Activated CD4-positive, alpha-beta T cell treated with anti-CD3 and anti-CD28 coated beads for 1 hour (primary cell): ENCODE data around the gene DCANP1.

Experiments used
- DNase-seq: peaks from one replicate; pipeline ENCODE4 v3.0.0-alpha.2; 2020

The DCANP1 gene

DNA sequence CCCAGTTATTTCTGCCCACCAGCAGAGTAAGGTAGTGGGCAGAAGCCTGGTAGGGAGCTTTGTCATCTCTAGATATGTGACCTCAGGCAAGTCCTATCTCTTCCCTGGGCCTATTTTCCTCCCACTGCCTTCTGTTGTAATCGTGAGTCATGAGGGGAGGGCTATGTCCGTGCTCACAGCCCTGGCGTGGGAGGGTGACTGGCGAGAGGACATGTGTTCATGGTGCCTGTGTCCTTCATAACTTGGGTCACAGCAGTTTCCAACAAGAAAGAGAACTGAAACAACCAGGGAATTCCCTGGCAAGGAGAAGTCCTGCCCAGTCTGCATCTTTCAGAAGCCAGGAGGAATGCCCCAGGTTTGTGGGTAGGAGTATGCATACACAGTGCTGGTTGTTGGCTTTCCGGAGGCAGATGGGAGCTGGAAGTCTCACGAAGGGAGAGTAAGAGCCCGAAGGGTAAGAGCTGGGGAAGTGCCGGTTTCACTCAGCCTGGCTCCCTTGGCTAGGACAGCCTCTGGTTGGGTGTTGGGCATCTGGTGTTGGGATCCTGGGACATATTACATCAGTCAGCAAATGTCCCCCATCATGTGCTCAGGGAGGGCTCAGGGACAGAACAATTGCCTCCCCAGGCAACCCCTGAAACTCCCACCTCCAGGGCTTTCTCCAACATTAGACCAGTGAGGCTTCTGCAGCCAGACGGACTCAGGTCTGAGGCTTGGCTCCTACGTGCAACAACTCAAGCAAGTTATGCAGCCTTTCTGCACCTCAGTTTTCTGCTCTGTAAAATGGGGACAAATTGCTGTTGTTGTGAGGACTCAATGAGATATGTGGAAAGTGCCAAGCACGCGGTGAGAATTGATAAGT is 9.3 kb upstream of the DCANP1 start:
- DNase-seq: no peak

DNA sequence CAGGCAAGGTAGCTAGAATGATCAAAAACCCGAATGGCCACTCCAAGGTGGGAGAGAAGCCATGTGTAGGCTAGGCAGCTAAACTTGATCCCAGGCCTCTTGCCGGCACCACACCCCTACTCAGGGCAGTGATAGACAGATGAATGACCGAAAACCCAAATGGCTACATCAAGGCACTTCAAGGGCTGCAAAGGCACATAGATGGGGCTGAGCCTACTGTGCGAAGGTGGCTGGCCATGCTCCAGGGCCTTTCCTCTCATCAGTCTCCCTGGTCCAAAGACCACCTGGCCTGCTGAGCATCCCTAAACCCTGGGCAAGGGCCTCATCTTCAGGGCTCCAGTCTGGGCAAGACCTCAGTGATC is 8.7 kb upstream of the DCANP1 start:
- no peak for DNase-seq

DNA sequence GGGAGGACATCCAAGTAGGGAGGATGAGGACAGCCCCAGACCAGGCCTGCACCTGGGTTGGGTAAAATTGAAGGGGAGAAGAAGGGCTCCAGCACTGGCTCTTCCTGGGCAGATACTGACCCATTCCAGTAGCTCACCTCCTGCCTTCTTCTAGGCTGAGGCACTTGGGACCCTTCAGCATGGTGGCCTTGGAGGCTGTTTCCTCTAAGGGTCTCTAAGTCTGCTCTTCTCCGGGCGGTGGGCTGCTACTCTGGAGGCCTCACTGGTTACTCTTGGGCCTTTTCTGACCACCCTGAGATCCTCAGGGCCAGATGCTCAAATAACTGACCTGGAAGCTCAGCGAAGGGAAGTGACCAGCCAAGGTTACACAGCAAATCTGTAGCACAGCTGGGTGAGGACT is 7.8 kb upstream of the DCANP1 start:
- no peak for DNase-seq

DNA sequence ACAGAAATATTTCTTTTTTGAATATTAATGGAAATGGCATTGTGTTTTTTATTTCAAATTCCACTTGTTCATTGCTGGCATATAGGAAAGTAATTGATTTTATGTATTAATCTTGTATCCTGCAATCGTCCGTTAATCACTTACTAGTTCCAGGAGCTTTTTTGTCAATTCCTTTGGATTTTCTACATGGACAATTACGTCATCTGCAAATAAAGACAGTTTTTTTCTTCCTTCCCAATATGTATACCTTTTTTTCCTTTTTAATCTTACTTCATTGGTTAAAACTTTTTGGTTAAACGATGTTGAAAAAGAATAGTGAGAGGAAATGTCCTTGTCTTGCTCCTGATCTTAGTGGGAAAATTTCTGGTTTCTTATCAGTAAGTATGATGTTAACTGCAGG is 6.5 kb upstream of the DCANP1 start:
- DNase-seq: no peak

DNA sequence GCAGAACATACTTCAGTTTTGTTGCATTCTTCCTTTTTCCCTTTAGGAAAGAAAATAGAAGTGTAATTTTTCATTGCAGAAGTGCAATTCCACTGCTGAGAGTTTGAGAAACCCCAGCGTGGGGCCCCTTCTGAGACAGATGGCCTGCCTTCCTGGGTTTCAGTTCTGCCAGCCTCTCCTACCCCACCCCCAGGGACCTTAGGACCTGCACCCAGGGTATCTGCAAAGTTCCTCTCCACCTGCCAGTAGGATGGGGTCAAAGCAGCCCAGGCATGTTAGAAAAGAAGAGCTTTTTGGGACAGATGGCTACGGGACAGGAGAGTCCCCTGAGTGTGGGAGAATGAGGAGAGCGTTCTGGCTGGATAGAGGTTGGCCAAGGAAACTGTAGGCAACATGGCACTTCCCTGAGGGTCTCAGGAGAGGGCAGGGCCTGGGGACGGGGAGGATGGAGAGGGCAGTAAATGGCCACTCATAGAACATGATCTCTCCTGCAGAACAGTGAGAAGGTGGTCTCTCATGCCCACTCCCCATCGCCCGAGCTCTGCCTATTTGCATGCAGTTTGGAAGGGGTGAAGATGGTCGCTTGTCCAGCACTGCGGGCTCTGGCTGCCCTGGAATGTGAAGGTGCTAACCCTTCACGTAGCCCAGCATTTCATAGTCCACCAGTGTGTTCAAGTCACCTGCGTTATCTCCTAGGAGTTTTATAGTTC is 5.3 kb upstream of the DCANP1 start, which contains the start of gene TIFAB:
TIFAB (minus strand) TSS at position 31 of the 710 bp plus-strand sequence. CDS start 2,412 bp downstream, outside the sequence.
- DNase-seq: no peak

DNA sequence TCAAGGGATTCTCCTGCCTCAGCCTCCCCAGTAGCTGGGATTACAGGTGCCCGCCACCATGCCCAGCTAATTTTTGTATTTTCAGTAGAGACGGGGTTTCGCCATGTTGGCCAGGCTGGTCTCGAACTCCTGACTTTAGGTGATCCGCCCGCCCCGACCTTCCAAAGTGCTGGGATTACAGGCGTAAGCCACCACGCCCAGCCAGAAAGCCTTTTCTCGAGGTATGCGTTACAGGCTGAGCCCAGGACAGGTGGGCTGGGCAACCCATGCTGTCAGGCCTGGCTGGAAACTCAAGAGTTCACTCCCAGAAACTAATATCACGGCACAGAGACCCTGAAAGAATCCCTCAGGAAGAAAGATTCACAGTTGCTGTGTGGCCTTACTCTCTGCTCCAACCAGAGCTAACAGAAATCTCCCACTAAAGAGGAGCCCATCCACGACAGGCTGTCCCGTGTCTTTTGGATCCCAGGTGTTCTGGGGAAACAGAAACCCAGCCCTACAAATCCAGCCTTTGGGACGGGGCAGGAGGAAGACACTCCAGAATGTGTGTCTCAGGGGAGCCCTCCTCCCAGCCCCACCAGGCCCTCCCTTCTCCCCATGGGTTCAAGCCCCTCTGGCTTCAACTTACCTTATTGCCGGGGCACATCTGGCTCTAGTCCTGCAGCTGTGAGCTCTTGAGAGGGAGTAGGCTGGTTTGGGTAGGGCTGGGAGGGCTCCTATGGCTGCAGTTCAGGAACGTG is 4.6 kb upstream of the DCANP1 start:
- no peak for DNase-seq

DNA sequence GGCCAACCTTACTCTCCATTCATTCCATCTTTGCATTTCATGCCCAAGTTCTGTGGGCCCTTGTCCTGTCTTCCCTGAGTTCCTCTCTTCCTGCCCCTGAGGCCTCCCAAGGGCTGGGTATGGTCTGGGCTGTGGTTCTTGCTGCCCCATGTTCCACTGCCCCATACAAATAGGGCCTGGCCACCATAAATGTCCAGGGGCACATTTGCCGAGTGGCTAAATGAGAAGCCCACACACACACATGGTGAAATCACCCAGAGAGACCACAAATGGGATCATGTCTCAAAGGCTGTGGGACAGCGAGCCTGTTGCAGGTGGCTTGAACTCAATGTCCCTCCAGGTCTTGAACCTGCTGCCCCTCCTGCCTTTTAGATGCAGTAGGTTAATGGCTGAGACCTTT is 3.8 kb upstream of the DCANP1 start:
- DNase-seq: no peak

DNA sequence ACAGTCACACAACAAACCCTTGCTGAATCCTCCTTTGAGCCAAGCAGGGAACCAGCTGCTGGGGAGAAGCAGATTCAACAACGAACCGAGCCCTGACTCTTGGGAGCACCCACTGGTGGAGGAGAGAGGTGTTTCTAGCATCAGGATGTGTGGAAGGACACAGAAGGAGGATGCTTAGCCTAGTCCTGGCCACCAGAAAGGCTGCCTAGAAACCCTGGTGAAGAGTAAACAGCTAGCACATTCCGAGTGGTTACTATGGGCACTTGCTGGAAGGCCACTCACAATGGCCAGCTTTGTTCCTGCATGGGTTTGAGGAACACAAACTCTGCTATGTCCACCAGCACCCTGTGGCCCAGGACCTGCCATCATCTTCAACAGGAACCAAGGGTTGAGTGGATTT is 3.2 kb upstream of the DCANP1 start:
- no peak for DNase-seq

DNA sequence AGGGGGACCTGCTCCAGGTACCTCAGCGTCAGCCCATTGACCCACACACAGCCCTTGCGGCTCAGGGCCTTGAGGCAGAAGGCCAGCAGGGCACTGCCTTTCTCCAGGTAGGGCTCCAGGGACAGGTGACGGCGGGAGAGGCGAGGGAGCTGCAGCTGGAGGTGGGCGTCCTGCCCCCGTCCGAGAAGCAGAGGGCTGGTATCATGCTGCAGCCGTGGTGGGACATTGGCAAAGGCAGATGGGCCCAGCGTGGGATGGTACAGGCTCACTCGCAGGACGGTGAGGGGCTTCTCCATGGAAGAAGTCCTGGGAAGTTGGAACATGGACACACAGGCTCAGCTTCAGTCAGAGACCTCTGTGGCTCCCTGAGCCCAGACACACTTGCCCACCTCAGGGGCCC is 2.5 kb upstream of the DCANP1 start:
- DNase-seq: no peak

DNA sequence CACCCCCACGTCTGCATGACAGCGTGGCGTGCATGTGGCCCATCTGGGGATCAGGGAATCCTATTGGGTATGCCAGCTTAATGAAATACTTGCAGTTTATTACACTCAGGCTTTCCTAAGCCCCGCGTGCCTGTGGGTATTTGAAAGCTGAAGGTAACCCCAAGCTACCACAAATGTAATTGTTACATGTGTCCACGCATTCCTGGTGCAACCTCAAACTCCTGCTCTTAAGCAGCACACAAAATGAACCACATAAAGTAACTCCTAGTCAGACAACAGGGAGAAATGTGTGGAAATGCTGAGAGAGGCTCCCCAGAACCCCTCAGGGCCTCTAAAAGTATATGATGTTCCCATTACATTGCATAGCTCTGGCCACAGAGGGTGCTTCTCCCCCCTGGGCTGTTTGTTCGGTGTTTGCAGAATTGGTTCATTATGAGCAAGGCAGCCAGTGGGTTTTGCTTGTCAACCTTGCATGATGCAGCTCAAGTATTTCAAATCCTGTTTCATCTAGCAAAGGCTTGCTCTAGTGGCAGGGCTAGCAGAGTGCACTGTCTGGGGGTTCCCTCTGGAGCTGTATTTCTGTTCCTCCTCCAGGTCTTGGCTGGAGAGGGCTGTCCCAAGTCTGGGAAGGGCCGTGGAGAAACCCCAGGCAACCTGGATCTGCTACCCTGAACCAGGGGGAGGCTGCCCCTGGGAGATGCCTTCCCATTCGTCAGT is 1.8 kb upstream of the DCANP1 start:
- no peak for DNase-seq

DNA sequence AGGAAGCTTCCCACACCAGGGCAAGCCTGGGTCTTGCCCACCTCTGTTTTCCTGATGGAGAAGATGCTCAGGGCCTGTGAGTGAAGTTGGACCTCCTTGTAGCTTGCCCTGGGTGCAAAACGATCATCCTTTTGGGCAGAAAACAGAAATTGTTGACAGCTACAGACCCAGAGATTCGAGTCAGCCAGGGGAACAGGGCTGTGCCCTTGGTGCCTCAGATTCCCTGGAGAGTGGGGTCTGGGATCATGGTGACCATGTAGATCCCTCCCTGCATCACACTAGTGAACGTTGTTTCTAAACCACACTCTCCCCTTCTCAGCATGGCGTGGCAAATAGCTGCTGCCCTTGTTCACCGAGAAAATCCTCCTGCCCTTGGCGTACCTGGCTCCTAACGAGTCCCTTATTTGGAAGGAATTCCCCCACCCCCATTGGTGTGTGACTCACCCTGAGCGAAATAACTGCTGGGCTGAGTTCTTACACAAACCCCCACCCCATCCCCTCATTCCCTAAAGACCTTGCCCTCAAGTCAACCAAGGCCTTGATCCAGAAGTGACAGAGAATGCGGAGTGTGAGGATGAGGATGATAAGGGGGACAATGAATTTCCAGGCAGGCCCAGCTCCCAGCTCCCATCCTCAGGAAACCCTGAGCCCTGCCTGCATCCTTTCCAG is 1.1 kb upstream of the DCANP1 start:
- DNase-seq: no peak

DNA sequence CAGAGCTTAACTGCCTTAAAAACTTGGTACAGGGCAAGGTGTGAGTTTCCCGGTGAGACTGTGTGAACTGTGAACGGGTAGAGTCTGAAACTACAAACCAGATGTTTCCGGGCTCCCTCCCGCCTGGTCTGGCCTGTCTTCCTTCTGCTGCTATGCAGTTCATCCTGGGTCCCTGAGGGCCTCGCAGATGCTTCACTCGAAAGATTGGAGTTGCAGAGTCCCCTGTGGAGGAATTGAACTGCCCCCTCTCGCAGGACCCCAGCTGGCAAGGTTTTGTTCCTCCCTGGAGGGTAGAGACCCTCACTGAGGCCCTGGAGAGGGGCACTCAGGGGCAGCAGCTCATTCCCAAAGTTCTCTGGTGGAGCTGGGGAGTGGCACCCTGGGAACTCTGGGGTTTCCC is 533 bp downstream of the DCANP1 start:
- no peak for DNase-seq

DNA sequence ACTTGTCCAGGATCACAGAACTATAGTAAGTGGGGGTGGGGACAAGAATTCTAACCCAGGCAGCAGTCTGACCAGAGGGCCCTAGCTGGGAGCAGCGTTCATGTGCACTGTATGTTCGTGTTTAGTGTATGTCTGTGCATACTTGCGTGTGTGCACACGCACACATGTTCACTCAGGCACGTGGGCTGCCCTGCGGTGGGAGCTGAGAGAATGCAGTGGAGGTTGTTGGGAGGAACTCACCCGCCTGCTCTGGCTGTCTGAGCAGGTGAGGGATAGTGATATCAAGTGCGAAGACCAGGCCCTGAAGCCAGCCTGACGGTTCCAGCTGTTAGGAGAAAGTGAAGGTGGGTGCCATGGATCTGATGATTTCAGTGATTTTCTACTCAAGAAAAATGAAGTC is 942 bp downstream of the DCANP1 start:
- DNase-seq: no peak

DNA sequence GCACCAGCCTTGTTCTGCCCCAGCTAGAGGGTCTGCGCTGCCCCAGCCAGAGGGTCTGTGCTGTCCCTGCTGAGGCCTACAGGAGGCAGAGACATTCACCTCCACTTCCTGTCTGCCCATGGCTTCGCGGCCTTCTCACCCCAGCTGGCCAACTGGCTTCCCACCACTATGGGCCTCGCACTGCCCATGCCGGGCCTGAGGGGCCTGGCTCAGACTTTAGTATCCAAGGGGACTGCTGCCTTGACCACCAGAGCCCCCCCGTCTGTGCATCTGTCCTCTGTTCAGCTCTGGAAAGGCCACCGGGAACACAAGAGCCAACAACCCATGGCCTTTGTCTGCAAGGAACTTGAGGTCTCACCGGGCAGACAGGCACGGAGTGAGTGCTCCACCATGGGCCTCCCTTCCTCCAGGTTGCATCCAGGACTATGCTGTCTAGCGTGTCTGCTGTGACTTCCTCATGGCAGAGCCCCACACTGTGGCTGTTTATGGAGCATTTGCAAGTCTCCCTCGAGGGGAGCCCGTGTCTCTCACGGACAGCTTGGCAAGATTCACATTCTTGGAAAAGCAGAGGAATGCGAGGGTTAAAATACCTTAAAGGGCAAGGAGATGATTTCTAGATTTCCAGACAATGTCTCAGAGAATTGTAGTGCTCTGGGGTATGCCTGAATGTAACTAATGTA is 1.7 kb downstream of the DCANP1 start:
- no peak for DNase-seq

DNA sequence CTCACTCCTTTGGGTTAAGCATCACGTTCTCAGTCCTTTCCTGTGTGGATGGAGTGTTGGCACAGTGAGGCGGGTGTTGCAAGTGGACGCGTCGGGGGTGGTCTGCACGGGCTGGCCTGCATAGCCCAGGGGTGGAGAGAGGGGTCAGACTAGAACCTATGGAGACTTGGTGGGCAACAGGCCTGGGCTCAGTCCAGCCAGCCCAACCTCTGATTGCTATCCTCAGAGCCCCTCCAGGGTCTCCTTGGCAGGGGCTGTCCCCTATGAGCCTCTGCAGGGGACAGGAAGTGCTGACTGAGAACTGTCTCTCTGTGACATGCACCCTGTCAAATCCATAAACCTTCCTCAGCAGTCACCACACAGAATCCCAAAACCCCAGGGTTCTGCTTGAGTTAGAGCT is 2.3 kb downstream of the DCANP1 start:
- DNase-seq: no peak

DNA sequence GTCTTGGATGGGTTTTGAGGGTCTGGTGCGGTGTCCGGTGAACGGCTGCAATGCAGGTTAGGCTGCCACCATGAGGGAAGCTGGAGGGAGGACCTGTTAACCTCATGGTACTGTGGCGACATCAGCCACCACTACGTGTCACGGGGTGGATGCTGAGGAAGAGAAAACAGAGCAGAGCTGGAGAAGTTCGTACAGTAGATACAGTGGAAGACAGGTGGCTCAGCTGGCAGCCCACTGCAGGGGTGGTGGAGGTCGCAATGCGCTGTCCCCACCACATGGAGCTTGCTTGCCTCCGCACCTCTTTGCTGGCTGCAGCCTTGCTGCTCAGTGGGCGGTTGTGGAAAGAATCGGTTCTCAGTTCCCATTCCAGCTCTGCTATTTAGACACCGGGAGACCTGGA is 2.8 kb downstream of the DCANP1 start:
- DNase-seq: no peak

DNA sequence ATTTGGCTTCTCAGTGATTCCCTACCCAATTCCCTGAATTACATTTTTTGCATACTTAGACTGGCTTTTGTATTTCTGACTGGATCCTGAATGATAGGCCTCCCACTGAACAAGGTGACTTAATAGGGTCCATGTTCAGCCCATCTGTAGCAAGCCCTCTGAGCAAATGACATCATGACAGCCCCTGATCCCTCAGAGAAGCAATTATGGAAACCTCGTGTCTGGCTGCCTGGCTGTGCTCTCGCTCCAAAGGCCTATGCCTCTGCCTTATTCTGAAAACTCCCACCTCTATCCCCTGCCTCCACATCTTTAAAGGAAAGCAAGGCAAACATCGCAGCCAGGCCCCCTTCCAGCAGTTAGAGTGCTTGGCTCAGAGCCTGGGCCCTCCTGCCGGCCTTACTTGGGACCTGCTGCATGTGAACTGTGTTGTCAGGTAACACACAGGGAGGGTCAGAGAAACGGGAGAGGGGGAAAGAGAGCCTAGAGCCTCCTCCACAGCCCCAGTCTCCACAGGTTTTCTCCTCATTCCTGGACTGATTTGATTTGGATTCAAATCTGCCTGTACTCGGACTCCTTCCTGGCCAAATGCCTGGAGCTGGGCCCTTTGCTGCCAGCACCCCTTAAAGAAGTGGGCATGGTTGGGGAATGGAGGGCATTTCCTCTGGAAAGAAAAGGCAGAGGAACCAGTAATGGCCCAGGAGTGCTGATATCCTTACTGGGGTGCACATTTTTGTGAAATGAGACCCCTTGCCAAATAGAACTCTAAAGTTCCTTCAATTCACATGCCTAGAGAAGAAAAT is 3.8 kb downstream of the DCANP1 start:
- DNase-seq: no peak

DNA sequence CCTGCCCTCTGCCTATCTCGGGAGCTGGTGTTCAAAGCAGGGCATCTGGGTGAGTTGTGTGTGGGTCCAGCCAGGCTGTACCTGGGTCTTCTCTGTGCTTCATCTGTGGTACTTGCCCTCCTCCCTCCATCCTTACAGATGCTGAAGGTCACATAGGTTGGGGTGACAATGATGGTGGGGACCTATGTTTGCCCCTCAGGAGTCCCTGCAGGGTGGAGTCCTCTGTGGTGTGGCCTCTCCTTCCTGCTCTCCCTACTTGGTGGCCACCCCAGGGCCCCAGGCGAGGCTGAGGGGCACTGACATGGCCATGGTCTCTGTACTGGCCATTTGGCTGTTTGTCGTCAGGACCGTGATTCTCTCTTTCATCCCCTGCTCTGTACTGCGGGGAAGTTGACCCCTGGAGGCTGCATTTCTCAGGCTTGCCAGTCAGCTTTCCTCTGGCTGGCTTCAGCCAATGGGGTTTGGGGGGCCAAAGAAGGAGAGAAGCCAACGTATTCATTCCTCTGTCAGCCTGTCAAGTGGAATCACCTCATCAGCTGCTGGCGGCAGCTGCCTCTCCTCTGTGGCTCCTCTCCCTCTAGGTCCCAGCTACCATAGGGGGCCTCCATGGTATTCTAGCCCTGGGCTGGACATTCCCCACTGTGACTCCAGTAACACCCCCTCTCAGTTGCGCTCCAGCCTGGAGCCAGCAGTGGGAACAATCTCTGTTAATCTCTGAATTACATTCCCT is 4.6 kb downstream of the DCANP1 start:
- no peak for DNase-seq

DNA sequence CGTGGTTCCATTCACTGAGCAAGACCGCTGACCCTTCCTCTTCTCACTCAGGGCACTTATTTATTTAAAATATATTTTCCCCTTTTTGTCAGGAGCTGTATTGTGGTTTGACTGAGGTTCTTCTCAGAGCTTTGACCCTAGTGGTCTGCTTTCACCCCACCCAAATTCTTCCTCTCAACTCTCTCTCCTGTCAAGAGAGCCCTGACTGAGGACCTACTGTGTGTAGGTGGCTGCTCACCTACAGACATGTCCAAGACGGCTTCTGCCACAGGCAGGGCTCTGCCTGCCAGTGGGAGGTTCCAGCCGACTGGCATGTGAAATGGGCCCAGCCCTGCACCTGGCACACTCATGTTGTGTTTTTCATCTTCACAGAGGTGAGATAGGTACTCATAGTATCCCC is 5.2 kb downstream of the DCANP1 start:
- DNase-seq: no peak

DNA sequence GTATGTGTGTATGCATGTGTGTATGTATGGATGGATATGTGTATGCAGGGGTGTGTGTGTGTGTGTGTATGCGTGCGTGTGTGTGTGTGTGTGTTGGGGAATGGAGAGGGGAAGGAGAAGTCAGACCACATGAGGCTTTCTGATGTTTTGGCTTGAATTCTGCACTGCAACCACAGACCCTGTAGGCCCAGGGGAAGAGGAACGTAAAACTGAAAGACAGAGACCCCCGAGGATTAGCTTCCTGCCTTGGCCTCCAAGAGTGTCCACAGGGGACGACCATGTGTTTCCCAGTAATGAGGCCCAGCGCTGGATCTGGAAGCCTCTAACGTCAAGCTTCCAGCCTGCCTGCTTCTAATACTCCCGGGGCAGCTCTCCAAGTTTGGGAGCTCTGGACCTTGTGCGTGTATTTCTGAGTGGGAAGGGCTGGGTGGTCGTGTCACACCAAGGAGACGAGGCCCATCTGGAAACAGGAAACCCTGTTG is 5.8 kb downstream of the DCANP1 start:
- DNase-seq: no peak
